ENCODE data around the gene SHD.
"Not testable (repeated sequence)": the region's sequence is repeated elsewhere in the genome, so short reads cannot be mapped to it uniquely, and the experiment has no call there.

The SHD gene

GRCh38 chr19:4284974-4285373 lies 5.9 kb downstream of the SHD start:
- DNase-seq (ENCODE audit: low read depth): no peak
- H3K4me3 ChIP-seq (ENCODE audit: low read depth, low read length): no peak overlapping the region
- TF ChIP-seq MAX (IDR thresholded peaks at IDR 0.05; ENCODE audit: low read depth, low read length) (no peak), MYC (IDR thresholded peaks at IDR 0.05; ENCODE audit: low read depth, low read length) (no peak), POLR2A (IDR thresholded peaks at IDR 0.05; ENCODE audit: extremely low read depth, insufficient read length) (no peak), CTCF (IDR thresholded peaks at IDR 0.05; ENCODE audit: low read depth, low read length) (no peak)

GRCh38 chr19:4286141-4286540 lies 7.1 kb downstream of the SHD start:
- not testable (repeated sequence) for DNase-seq (ENCODE audit: low read depth); H3K4me3 ChIP-seq (ENCODE audit: low read depth, low read length)

GRCh38 chr19:4288091-4288777 lies 9.2 kb downstream of the SHD start:
- no peak for DNase-seq (ENCODE audit: low read depth)
- H3K4me3 ChIP-seq (ENCODE audit: low read depth, low read length): no peak overlapping the region

GRCh38 chr19:4291184-4291732 lies 12.2 kb downstream of the SHD start:
- H3K4me3 ChIP-seq (ENCODE audit: low read depth, low read length): no peak overlapping the region
- TF ChIP-seq POLR2A (IDR thresholded peaks at IDR 0.05; ENCODE audit: extremely low read depth, insufficient read length) (no peak), MAX (IDR thresholded peaks at IDR 0.05; ENCODE audit: low read depth, low read length) (no peak), MYC (IDR thresholded peaks at IDR 0.05; ENCODE audit: low read depth, low read length) (no peak), CTCF (IDR thresholded peaks at IDR 0.05; ENCODE audit: low read depth, low read length) (no peak)
- no peak for DNase-seq (ENCODE audit: low read depth)

More at GRCh38 chr19:4288091-4288777, 9.2 kb downstream of the SHD start:
- no peak for TF ChIP-seq POLR2A (IDR thresholded peaks at IDR 0.05; ENCODE audit: extremely low read depth, insufficient read length)
- TF ChIP-seq CTCF (IDR thresholded peaks at IDR 0.05; ENCODE audit: low read depth, low read length): no peak
- no peak for TF ChIP-seq MAX (IDR thresholded peaks at IDR 0.05; ENCODE audit: low read depth, low read length)
- no peak for TF ChIP-seq MYC (IDR thresholded peaks at IDR 0.05; ENCODE audit: low read depth, low read length)

GRCh38 chr19:4292515-4292914 lies 13.4 kb downstream of the SHD start:
- DNase-seq (ENCODE audit: low read depth): no peak
- no peak overlapping the region for H3K4me3 ChIP-seq (ENCODE audit: low read depth, low read length)
- TF ChIP-seq POLR2A (IDR thresholded peaks at IDR 0.05; ENCODE audit: extremely low read depth, insufficient read length) (no peak), CTCF (IDR thresholded peaks at IDR 0.05; ENCODE audit: low read depth, low read length) (no peak), MAX (IDR thresholded peaks at IDR 0.05; ENCODE audit: low read depth, low read length) (no peak), MYC (IDR thresholded peaks at IDR 0.05; ENCODE audit: low read depth, low read length) (no peak)

GRCh38 chr19:4294389-4294788 lies 15.3 kb downstream of the SHD start:
- no peak for DNase-seq (ENCODE audit: low read depth)
- H3K4me3 ChIP-seq (ENCODE audit: low read depth, low read length): no peak overlapping the region
- TF ChIP-seq CTCF (IDR thresholded peaks at IDR 0.05; ENCODE audit: low read depth, low read length) (no peak), MAX (IDR thresholded peaks at IDR 0.05; ENCODE audit: low read depth, low read length) (no peak), POLR2A (IDR thresholded peaks at IDR 0.05; ENCODE audit: extremely low read depth, insufficient read length) (no peak), MYC (IDR thresholded peaks at IDR 0.05; ENCODE audit: low read depth, low read length) (no peak)
